Fibroblast of skin of scalp (primary cell): ENCODE data around the gene SPATA45. TPM values are rescaled to one million over a fixed set of nuclear protein-coding genes. Genes with fewer than 3 reads are reported as not detected.
"Not testable (repeated sequence)": the region's sequence is repeated elsewhere in the genome, so short reads cannot be mapped to it uniquely, and the experiment has no call there.

Source experiments
- DNase-seq: peaks from one replicate; pipeline ENCODE4 v3.0.0-alpha.2; 2013
- polyA plus RNA-seq, 2 experiments: library from polyadenylated mRNA; unstranded; fragments of 120-200 nt; gene quantifications; one replicate each; pipeline ENCODE4 v1.2.1, GENCODE V29; 2013; ENCODE audit not compliant: insufficient read length in 2 of 2

Gene SPATA45
- polyA plus RNA-seq (2013, experiment 1 of 2; ENCODE audit: insufficient read length) = not detected
- not detected for polyA plus RNA-seq (2013, experiment 2 of 2; ENCODE audit: insufficient read length)

DNA sequence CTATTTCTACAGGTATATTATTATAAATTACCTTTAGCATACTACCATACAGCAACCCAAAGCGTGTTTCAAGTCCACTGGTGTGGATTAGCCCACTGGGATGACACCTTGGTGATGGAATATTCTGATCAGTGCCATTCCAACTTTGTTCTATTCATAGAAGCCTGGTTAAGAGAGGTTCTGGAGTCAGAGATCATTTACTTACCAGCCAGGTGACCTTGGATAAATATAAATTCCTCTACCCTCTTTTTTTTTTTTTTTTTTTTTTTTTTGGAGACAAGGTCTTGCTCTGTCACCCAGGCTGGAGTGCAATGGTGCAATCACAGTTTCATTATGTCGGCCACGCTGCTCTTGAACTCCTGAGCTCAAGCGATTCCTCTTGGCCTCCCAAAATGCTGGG lies at the start of gene SPATA45:
Gene SPATA45 (minus strand): TSS at position 101 of the 400 bp plus-strand sequence. CDS start 11,500 bp downstream, outside the sequence.
- DNase-seq = no peak

DNA sequence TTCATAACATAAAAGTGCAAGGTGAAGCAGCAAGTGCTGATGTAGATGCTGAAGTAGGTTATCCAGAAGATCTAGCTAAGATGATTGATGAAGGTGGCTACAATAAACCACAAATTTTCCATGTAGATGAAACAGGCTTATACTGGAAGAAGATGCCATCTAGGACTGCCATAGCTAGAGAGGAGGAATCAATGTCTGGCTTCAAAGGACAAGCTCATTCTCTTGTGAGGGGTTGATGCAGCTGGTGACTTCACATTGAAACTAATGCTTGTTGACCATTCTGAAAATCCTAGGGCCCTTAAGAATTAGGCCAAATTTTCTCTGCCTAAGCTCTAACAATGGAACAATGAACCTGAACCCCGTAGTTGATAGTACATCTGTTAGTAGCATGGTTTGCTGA lies 44.7 kb upstream of the SPATA45 start:
- no peak for DNase-seq

DNA sequence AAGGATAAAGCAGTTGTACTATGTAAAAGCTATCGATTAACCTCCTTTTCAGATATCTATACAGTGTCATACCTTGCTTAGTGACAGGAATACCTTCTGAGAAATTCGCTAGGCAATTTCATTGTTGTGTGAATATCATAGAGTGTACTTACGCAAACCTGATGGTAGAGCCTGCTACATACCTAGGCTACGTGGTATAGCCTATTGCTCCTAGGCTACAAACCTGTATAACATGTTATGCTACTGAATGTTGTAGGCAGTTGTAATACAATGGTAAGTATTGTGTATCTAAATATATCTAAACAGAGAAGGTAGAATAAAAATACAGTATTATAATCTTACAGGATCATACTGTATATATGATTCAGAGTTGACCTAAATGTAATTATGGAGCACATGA lies 37.1 kb upstream of the SPATA45 start:
- no peak for DNase-seq

DNA sequence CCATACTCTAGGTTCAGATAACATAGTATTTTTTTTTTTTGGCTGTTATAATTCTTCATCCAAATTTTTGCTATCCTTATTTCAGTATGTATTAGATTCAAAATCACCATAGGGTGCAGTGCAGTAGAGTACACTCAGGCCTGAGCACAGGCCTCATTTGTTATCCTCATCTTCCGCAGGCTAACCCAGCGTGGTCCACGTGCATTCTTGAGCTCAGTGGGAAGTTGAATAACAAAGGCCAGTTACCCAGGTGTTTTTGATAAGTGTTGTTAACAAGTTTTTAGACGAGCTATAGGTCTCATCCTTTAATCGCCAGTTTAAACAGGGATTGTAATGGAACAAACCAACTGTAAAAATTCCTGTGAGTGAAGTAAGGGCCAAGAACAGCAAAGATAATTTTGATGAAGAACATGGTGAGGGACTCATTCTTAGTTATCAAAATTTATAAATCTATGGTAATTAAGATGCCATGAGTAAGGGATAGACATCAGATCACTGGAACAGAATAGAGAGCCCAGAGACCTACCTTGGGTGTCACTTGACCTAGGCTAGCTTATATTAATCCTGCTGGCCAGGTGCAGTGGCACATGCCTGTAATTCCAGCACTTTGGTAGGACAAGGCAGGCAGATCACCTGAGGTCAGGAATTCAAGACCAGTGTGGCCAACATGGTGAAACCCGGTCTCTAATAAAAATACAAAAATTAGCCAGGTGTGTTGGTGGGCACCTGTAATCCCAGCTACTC lies 32.7 kb upstream of the SPATA45 start:
- DNase-seq = no peak

DNA sequence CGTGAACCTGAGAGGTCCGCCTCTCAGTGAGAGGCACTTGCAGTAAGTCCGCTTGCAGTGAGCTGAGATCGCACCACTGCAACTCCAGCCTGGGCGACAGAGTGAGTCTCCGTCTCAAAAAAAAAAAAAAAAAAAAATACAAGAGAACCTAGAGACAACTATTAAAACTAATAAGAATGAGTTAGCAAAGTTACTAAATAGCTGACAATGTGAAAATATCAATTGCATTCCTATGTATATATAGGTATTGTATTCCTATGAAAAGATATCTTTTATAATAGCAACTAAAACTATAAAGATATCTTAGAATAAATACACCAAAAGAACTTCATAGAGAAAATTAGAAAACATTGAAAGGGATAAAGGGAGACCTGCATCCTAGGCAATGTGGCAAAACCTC lies 31.0 kb upstream of the SPATA45 start:
- no peak for DNase-seq

DNA sequence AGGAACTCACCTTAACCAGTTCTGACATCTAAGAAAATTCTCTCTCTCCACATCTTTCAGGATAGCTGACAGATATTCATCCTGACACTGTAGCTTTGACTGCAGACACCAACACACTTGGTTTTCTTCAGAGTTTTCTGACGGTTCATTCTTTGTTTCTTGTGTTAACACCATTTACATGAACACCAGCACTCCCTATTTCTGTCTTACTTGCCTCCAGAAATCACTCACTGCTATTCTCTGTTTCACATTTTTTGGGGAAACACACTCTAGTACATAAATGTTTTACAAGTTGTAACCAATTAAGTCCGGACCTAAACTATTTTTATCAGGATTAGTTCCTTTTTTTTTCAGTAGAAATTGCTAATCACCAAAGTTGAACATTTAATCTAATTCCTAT lies 26.1 kb upstream of the SPATA45 start:
- no peak for DNase-seq

DNA sequence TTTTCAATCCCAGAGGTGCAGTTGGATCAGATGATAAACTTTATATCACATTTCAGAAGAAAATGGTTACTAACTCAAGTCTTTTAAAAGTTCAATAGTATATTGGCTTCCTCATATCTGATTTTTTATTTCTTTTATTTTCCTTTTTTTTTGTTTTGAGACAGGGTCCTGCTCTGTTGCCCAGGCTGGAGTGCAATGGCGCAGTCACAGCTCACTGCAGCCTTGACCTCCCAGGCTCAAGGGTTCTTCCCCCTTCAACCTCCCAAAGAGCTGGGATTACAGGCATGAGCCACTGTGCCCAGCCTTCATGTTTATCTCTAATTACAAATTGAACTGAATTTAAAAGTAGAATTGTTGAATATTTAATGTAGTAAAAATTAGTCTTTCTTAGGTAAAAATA lies 24.5 kb upstream of the SPATA45 start:
- DNase-seq = no peak

DNA sequence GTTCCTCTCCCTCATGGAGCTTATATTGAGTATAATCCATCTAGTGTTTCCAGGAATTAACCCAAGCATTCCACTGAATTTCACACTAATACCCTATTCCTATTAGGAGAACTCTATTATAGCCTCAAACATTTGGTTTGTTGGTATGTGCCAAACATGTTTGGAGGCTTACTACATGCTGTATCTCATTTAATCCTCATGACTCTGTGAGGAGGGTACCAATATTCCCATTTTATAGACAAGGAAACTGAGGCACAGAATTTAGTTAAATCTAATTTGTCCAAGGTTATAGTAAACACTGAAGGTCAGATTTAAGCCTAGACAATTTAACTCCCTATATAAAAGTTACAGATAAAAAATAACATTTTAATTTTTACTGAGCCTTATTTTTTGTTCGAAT lies 19.7 kb upstream of the SPATA45 start:
- DNase-seq = no peak

DNA sequence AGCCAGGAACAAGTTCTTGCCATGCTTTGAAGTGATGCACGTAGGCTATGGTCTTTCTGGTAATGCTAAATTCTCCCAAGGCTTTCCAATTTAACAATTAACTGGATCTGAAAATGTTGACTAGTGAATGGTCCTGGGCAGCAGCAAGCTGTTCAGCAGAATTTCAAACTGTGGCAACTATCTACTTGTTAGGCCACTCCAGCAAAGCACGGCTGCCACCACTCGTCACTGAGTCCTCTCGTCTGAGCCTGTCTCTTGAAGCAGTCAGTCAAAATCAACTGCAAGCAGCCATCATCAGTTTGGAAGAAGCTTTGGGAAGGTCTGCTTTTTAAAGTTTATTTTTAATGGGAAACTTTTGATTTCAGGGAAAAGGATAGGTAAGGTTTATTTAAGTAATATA lies 16.8 kb upstream of the SPATA45 start:
- DNase-seq = no peak

DNA sequence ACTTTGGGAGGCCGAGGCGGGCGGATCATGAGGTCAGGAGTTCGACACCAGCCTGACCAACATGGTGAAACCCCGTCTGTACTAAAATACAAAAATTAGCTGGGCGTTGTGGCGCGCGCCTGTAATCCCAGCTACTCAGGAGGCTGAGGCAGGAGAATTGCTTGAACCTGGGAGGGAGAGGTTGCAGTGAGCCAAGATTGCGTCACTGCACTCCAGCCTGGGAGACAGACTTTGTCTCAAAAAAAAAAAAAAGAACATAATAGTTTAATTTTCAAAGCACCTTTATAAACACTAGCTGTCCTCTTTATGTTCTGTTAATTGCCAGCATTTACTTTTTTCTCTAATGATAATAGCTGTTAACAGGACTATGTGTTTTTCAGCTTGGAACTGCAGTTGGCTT lies 15.9 kb upstream of the SPATA45 start:
- DNase-seq = not testable (repeated sequence)

DNA sequence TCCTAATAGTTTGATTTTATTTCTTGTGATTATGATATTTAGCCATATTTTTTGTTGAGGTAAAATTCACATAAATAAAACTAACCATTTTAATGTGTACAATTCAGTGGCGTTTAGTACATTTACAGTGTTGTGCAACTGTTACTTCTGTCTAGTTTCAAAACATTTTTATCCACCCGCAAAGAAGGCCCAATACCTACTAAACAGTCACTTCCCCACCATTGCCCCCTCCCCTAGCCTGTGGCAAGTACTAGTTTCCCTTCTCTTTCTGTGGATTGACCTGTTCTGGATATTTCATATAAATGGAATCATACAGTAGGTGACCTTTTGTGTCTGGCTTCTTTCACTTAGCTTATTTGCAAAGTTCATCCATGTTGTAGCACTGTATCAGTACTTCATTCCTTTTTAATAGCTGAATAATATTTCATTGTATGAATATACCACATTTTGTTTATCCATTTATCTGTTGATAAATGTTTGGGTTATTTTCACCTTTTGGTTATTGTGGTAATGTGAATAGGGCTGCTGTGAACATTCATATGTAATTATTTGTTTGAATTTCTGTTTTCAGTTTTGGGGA lies 14.8 kb upstream of the SPATA45 start:
- no peak for DNase-seq

DNA sequence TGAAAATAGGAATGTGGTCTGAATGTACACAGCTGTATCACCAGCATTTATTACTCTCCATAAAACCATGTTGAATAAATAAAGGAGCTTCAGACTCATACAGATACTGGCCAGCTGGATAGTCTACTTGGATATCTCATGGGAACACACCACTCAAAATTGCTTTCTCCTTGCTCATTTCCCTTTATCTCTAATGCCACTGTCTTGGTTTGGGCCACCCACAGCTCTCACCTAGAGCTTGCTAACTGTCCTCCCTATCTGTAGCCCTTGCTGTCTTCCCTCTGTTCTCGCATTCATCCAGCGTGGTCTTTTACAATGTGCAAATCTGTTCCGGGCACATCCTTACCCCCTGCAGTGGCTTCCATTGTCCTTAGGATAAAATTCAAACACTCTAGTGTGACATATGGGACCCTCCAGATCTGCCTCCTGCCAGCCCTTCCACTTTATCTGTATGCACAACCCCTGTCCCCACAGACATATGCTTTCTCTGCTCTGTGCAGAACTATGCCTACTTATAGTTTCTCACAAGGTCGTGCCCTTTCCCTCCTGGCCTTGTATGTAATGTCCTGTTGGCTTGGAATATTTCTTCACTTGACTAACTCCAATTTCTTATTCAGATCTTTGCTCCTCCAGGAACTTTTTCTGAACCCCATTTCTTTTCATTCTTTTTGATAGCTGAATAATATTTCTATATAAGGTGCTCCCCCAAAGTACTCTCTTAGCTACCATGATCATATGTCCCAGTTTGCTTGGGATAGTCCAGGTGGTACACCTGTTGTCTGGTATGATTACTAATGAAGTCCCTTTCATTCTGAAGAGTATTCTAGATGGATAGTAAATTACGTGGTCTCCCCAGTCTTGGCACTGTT lies 13.5 kb upstream of the SPATA45 start:
- DNase-seq = peak; percentile 17

DNA sequence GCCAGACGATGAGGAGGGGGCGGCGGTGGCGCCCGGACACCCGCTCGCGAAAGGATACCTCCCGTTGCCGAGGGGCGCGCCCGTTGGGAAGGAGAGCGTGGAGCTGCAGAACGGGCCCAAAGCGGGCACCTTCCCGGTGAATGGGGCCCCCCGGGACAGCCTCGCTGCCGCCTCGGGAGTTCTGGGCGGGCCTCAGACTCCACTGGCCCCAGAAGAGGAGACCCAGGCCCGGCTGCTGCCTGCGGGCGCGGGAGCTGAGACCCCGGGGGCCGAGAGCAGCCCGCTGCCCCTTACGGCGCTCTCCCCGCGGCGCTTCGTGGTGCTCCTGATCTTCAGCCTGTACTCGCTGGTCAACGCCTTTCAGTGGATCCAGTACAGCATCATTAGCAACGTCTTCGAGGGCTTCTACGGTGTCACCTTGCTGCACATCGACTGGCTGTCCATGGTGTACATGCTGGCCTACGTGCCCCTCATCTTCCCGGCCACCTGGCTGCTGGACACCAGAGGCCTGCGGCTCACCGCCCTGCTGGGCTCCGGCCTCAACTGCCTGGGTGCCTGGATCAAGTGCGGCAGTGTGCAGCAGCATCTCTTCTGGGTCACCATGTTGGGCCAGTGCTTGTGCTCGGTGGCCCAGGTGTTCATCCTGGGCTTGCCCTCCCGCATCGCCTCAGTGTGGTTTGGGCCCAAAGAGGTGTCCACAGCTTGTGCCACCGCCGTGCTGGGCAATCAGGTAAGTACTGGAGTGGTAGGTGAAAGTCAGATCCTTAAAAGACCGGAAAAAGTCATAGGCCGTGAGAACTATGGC lies 11.2 kb upstream of the SPATA45 start:
- peak; percentile 7 for DNase-seq

DNA sequence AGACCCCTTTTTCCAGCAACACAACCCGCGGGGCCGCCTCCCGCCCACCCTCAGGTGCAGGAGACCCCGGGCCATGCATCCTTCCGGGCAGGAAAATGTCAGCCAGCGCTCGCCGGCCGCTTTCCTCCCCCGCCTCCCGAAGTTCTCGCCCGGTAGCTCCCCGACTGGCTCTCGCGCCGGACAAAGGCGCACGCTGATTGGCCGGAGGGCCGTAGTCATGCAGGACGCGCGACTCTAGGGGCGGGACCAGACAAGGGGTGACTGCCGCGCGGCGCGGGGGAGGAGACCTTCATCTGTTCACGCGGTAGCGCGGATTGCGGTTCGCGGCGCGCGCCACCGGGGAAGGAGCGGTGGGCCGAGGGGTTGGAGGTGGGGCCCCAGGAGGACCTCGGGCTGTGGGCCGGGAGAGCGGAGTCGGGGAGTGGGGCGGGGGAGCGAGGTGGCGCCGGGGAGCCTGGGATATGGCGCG lies 10.6 kb upstream of the SPATA45 start, which contains the start of gene FLVCR1:
Gene FLVCR1 (plus strand): TSS at position 284 of the 469 bp plus-strand sequence. CDS start 178 bp downstream, at position 462.
- DNase-seq = peak; percentile 95

DNA sequence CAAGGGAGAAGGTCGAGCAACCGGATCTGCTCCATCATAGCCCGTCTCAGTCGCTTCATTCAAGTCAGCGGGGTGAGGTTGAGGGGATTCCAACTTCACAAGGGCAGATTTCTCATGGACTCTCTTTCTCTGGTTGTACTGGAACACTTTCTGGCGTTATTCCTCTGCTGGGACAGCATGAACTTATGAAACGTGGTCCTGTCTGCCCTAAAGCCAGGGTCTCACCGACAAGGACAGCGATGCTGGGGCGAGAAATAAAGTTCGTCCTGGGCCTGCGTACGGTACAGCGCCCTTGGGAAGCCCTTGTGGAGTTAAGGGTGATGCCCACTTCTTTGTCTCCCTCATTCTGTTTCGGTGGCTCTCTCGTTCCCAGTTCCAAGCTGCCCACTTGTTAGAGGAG lies 9.3 kb upstream of the SPATA45 start:
- no peak for DNase-seq

DNA sequence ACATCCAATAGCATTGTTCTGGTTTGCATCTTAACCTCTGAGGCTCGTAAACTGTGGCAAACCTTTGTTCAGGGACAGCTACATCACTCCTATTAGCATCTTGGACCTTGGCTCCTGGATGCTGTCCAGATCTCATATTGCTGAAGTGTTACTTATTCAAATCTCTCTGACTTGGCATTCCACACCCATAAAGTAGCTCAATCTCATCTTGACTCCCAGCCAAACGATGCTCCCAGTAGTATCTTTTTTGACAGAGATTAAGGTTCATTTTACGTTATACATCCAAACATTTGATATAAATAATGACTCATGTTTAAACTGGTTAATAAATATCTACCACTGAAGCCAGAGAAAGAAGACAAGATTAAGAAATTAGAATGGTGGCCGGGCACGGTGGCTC lies 6.2 kb upstream of the SPATA45 start:
- no peak for DNase-seq

DNA sequence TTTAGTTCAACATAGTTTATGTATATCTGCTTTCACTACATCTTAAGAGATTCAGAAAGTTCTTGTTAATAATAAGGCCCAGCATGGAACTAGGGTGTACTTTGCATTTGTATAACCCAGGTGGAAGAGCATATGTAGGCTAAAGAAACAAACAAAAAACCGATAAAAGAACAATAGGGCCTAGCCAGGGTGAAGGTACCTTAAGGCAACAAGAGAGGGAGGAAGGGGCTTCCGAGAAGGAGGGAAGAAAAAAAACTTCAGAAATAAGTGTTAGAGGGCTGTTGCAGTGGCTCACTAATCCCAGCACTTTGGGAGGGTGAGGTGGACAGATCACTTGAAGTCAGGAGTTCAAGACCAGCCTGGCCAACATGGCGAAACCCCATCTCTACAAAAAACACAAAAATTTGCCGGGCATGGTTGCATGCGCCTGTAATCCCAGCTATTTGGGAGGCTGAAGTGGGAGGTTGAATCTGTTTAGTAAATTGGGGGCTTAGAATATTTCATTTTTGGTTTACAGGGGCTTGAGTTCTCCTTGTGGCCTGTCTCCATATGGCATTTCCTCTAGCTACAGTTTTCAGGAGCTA lies 4.7 kb upstream of the SPATA45 start:
- DNase-seq = no peak

DNA sequence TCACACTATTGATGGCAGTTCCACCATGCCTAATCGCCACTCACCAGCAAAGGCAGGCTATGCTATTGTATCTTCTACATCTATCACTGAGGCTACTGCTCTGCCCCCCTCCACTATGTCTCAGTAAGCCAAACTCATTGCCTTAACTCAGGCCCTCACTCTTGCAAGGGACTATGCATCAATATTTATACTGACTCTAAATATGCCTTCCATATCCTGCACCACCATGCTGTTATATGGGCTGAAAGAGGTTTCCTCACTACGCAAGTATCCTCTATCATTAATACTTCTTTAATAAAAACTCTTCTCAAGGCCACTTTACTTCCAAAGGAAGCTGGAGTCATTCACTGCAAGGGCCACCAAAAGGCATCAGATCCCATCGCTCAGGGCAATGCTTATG lies 2.9 kb downstream of the SPATA45 start:
- DNase-seq = not testable (repeated sequence)

DNA sequence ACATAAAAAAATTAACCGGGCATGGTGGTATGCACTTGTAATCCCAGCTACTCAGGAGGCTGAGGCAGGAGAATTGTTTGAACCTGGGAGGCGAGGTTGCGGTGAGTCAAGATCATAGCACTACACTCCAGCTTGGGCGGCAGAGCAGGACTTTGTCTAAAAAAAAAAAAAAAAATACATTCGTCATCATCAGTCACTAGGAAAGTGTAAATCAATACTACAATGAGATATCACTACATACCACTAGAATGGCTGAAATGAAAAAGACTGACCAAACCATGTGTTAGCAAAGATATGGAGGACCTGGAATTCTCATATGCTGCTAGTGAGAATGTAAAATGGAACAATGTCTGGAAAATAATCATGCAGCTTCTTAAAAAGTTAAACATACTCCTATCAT lies 9.3 kb downstream of the SPATA45 start:
- no peak for DNase-seq

DNA sequence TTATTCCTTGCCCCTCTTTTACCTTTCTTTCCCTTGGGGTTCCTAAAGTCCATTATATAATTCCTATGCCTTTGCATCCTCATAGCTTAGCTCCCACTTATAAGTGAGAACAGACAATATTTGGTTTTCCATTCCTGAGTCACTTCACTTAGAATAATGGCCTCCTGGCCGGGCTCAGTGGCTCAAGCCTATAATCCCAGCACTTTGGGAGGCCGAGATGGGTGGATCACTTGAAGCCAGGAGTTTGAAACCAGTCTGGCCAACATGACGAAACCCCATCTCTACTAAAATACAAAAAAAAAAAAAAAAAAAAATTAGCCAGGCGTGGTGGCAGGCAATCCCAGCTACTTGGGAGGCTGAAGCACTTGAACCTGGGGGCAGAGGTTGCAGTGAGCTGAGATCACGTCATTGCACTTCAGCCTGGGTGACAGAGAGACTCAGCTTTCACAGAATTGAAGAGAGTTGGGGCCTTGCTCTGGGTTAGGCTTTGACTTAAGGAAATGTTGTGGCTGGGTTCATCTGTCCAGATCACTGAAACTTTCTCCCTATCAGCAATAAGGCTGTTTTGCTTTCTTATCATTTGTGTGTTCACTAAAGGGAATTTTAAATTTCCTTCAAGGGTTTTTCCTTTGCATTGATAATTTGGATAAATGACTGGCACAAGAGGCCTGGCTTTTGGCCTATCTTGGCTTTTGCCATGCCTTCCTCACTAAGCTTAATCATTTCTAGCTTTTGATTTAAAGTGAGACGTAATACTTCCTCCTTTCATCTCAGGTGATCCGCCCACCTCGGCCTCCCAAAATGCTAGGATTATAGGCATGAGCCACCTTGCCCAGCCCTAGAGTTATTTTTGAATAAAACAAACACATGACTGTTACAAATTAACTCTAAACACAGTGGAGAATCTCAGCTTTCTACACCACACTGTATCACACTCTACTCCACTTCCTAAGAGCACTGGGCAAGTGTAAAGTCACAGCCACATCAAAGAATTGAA lies 13.9 kb downstream of the SPATA45 start:
- not testable (repeated sequence) for DNase-seq
